ENCODE measurements around the gene ADD2.

DNA sequence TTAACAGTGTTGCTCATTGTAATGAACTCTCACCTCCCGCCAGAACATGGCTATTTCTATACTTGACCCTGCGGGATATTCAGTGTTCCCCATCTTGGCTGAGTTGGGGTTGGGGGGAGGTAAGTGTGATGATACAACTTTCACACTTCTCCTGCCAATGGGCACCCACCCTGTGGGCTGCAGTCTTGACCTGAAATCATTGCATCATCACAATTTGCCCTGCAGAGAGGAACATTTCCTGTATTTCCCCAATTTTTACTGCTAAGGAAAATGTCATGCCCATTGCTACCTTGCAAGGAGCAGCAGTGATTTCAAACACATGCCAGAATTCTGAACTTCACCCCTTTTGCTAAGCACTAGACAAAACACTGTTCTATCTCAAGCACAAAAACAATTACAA is 92.1 kb downstream of the ADD2 start:
- TF ChIP-seq POLR2A (IDR thresholded peaks at IDR 0.05; ENCODE audit: low read length) (no peak), GATA1 (IDR thresholded peaks at IDR 0.05; ENCODE audit: low read depth, low read length) (no peak)

All from erythroblast (primary cell).